ENCODE measurements around the gene SLC10A4. TPM values are rescaled to one million over a fixed set of nuclear protein-coding genes. Genes with fewer than 3 reads are reported as not detected.

Gene SLC10A4
- total RNA-seq, 1 donor from 2014 or later, result 0.12 TPM

DNA sequence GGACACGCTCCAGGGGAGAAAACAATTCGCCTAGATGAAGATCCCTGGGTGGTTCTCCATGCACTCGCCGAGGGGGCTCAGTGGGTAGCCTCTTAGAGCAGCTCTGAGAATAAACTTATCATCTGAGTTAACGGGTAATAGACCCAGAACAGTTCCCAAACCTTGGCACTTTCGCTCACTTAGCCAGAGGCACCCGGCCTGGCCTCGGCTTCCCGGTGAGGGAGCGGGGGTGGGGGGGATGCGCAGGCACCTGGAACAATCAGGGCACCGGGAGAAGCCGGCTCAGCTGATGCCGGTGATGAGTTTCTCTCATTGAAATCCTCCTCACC is 6.5 kb downstream of the SLC10A4 start:
- intact Hi-C loops (cut with micrococcal nuclease), result no loop called here

DNA sequence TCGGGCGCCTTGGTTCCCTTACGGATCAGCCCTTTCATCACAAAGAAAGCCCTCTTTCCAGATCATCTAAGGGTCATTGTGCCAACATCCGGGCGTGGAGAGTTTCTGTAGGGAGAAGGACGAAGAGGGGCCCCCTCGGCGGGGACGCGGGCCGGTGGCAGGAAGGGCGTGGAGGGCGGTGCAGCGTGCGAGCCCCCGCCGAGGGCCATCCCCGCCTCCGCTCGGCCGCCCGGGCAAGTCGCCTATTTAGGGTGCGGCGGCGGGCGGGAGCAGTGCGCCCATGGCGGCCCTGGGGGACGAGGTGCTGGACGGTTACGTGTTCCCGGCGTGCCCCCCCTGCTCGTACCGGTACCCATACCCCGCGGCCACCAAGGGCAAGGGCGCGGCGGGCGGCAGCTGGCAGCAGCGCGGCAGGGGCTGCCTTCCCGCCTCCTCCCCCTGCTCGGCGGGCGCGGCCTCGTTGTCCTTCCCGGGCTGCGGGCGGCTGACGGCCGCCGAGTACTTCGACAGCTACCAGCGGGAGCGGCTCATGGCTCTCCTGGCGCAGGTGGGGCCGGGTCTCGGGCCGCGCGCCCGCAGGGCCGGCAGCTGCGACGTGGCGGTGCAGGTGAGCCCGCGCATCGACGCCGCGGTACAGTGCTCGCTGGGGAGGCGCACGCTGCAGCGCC is 7.0 kb downstream of the SLC10A4 start, which contains the start of gene ZAR1:
ZAR1 (plus strand) TSS at position 241 of the 668 bp plus-strand sequence; CDS start at position 281, 40 bp downstream.
- intact Hi-C loops (cut with micrococcal nuclease), result no loop called here

DNA sequence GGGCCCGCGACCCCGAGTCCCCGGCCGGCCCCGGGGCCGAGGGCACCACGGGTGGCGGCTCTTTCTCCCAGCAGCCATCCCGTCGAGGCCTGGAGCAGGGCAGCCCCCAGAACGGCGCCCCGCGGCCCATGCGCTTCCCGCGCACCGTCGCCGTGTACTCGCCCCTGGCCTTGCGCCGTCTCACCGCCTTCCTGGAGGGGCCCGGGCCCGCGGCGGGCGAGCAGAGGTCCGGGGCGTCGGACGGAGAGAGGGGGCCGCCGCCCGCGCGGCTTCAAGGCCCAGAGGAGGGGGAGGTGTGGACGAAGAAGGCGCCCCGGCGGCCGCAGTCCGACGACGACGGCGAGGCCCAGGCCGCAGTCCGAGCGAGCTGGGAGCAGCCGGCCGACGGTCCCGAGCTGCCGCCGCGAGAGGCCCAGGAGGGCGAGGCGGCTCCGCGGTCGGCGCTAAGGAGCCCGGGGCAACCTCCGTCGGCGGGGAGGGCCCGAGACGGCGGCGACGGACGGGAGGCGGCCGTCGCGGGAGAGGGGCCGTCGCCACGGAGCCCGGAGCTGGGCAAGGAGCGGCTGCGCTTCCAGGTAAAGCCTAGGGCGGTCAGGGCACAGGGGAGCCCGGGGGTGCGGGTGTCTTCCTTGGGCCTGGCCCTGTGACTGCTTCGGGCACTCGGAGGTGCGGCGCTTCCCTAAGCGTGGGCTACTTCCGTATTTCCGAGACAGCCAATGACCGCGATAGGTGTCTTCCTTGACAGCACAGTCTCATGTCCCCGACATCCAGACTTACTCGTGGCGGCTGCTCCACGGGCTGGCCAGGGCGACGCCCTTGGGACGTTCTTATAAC is 7.8 kb downstream of the SLC10A4 start:
- intact Hi-C loops (cut with micrococcal nuclease), result no loop called here

DNA sequence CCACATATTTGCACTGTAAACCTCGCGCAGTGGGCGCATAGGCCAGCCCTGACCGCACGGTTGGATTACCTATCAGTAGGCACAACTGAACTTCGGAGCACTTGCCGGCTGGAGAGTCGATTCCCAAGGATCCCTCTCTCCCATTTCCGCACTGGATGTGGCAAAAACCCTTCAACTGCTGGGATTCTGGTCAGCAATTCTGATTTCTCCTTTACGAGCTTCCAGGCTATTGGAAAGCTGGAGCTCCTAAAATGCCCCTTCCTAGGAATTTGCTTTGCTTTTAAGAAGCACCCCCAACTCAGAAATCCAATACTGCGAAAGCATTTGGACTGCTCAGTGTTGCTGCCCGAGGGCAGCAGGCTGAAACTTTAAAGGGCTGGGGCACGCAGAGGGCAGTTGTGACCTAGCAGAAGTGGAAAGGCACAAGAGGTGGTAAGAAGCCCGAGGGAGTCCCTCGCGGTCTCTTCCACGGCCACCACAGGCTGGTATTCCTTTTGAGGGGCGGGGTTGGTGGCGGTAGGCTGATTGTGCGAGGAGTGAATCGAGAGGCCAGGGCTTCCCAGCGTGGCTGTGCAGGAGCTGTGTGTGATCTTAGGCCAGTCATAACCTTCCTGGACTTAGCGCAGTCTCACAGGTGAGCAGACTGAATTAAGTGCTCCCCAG is 8.5 kb downstream of the SLC10A4 start:
- intact Hi-C loops (cut with micrococcal nuclease), result no loop called here

DNA sequence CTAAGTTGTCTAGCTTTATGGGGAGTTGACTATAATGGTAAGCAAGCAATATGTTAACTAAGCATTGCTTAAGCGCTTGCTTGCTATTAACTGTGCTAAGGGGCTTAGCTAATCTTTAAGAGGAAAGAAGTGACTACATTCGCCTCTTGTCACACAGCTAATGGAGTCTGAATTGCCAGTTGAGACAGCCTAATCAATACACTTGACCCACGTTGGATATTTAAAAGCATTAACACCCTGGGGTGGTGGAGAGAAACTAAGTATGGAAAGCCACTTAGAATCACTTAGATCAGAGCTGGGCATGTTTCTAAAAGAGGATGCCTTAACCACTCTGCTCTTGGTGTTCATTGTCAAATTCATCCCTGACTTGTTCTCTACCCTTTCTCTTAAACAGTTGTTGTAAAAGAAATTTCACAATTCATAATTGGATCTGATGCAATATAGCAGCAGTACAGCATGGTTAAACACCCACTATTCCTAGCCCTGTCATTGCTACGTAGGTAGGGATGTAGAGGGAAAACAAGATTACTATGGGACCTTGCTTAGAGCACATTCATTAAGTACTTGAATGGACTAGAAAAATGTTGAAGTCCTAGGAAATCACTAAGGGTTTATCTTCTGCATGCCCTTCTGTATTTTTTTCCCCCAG is 10.4 kb downstream of the SLC10A4 start:
- intact Hi-C loops (cut with micrococcal nuclease), result no loop called here

DNA sequence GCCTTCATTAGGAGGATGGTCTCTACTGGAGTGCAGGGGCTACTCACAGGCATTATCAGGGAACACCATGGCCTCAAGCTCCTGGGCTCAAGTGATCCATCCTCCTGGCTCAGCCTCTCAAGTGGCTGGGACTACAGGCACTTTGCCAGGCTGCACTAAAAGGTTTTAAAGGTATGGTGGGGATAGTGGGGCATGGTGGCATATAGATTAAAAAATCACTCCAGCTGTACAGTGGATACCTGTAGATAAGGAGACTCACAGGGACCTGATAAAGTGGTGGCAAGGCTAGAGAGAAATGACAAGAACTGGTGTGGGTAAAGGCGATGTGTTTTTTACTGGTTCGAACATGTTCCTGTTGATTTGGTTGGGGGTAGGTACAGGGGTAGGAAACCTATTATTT is 12.8 kb downstream of the SLC10A4 start:
- intact Hi-C loops (cut with micrococcal nuclease), result no loop called here

DNA sequence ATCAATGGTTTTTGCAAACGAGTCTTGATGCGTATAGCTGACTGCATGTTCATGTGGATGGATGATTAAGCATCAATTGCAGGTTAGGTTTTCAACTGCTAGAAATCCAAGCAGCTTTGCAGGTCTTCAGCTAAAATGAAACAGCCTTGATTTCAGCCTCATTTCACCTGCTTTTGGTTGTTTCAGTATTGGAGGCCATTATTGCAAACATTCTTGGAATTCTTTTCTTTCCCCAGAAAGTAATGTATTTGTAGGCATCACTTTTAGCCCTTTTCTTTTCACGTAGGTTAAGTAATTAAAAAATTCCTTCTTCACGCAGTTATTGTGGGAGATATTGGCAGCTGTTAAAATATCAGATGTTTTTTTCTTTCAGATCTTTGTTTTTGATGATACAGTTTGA is 15.8 kb downstream of the SLC10A4 start:
- intact Hi-C loops (cut with micrococcal nuclease), result no loop called here

DNA sequence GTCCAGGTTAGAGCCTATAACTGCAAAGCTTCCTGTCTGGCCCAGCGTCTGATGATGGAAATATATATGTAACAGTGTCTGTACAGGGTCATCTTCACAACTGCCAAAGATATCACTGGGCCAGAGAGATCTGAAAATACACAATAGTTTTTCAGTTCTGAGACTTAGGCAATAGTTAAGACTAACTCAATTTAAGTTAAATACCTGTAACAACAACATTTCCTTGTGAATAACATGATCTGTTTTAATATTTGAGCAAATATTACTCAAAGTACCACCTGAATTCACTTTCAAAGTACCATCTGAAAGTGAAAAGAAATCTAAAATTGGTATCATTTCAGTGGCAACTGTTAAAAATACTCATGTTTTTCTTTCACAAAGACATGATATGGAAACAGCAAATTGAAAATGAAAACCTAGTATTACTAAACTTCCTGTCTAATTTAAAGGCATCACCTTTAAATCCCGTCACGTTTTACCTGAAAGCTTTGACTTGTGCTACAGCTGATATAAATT is 16.5 kb downstream of the SLC10A4 start:
- intact Hi-C loops (cut with micrococcal nuclease), result no loop called here

DNA sequence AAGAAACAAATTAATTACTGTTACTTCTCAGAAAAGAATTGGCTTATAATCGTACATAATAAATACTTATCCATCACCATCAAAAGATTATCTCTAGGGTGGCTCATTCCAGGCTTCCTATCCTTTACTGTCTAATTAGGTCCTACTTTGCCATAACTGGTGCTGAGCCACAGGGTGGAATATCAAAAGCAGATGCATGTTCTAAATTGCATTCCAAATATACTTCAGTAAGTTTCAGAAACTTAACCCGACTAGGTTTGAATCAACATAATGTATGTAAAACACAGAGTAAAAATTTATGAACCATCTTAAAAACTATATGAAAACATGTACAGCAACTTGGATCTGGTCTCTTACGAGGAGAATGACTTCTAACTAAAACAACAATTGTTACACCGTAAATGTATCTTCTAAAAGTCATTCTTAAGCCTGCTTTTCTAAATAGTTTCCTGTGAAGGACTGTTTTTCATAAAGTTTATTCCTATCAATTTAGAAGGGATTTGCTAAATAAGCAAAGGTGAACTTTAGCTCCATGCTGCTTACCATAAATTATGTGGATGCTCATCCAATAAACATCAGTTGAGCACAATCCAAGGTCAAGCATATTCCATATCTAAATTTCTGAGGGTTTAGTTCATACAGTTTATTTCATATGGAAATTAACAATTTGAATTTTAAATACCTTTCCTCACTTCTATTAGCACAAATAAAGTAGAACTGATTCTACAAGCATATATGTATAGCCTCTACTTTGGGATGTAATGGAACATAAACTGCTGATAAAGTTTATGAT is 20.3 kb downstream of the SLC10A4 start:
- intact Hi-C loops (cut with micrococcal nuclease), result no loop called here

DNA sequence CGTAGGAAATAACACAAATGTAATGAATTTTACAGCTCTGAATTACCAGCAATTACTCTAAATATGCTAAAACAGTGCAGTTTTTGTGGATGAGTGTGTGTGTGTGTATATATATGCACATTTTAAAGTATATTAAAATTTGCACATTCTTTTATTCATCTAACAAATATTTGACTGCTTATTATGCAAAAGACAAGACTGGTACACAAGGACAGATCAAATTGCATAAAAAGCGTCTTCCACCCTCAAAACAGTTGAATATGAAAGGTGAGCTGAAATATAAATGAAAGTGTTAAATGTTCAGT is 20.8 kb downstream of the SLC10A4 start:
- intact Hi-C loops (cut with micrococcal nuclease), result no loop called here

DNA sequence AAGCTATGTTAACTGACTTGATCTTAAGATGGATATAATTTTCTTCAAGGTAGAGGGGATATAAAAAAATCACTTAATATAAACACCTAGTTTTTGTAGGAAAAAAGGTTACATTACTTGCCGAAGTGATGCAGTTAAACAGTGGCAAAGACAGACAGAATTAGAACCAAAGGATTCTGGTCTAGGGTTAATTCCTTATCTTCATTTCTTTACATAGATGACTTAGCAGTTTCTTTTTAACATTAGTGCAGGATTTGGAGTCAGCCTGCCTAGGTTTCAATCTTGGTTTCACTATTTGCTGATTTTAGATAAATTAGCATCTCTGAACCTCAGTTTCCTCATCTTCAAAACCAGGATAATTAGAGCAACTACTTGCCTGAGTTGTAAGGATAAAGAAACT is 21.2 kb downstream of the SLC10A4 start:
- intact Hi-C loops (cut with micrococcal nuclease), result no loop called here

DNA sequence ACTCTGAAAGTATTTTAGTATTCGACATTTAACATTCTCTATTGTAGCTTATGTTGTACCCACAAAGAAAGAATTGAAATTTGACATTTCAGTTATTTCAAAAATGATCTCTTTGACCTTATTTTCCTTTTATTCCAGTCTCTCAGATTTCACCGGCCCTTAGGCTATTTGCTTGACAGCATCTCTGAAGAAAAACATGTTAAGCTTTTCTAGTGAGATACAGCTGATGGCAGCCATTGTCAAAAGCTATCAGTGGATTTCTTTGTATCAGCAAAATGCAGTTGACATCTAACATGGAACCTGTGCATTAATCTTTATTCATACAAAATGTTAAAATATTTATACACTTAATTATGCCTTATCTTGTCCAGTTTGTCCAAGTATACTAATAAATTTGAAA is 23.6 kb downstream of the SLC10A4 start:
- intact Hi-C loops (cut with micrococcal nuclease), result no loop called here

DNA sequence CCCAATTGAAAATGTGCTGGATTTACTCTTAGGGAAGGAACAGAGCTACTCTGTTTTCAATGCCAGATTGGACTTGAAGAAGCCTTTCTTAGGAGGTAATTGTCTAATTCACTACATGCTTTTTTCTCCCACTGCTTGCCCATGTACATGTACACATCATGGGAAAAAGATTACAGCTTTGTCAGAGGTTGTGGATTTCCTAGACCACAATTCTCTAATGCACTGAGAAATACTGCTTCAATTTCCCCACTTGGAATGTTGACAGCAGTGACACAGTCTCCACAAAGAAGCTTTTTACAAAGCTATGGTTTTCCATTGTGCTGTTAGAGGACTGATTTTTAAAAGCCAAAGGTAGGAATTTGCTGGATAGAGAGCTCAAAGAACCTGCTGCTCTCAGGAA is 26.4 kb downstream of the SLC10A4 start:
- intact Hi-C loops (cut with micrococcal nuclease), result no loop called here

DNA sequence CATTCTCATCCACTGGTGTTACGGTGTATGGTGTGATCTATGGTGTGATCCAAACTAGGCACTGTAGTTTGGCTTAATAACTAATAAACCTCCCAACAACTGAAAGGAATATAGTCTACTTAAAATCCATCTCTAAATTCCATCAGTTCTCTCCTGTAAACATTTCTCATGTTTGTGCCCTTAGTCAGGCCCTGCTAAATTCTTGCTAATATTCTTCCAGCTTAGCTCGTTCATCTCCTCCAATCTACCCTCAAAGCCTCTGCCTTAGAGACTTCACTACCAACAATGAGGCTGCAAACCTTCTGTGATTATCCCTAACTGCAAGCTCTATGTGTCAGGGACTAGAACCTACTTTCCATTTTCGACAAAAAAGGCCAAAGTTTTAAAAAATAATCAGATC is 35.0 kb downstream of the SLC10A4 start:
- intact Hi-C loops (cut with micrococcal nuclease), result no loop called here

DNA sequence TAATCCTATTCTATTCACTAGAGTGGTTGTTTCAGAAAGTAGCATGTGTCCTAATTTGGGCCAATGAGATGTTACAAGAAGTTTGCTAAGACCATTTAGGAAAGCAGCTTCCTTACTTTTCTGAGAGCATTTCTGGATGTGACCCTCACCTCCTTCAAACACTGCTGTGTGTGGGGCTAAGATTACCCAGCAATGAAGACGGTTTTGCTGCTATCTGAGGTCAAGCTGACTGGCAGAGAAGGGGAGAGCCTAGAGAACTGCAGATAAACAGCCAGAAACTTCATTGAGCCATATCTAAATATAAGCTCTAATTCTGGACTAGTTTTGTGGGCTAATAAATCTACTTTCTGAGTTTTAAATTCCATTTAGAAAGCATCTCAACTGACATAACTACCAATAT is 43.3 kb downstream of the SLC10A4 start:
- intact Hi-C loops (cut with micrococcal nuclease), result no loop called here

DNA sequence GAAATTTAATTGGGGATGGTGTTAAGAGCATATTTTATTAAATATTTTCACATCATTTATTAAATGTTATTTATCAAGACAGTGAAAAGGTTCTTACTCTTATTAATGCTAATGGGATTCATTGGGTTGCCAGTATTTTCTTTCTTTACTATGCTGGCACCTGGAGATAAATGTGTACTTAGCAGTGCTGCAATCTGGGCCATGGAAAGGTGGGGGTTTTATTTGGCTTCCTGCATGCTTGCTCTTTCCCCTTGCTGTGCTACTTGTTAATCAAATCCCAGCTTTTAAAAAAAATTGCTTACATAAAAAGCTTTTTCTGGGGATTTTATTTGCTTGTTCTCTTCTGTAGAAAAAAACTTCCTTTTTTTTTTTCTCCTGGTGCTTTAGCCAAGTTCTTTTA is 55.2 kb downstream of the SLC10A4 start:
- intact Hi-C loops (cut with micrococcal nuclease), result no loop called here

Other genes starting within 250 kb of the SLC10A4 start
- 0.91 and 1.1 TPM in 2 replicates for gene TEC, start 213.5 kb upstream of the SLC10A4 start, total RNA-seq
- 70.6 and 74.0 TPM in 2 replicates for gene SLAIN2, start 141.8 kb upstream of the SLC10A4 start, total RNA-seq
- gene ZAR1, start 6.9 kb downstream of the SLC10A4 start, total RNA-seq, result not detected in 2 replicates